ENCODE results near the gene CEP20.
"Not testable (repeated sequence)": the region's sequence is repeated elsewhere in the genome, so short reads cannot be mapped to it uniquely, and the experiment has no call there.

The CEP20 gene

DNA sequence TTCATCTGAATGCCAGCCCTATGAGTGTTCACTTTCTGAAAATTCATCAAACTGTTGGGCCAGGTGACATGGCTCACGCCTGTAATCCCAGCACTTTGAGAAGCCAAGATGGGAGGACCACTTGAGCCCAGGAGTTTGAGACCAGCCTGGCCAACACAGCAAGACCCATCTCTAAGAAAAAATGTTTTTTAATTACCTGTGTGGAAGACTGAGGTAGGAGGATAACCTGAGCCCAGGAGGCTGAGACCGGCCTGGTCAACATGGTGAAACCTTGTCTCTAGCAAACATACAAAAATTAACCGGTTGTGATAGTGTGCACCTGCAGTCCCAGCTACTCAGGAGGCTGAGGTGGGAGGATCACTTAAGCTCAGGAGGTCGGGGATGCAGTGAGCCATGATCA is 41.9 kb downstream of the CEP20 start:
- no peak overlapping the region for H3K4me3 ChIP-seq (replicated peaks; ENCODE audit: low read depth, low read length)
- TF ChIP-seq, protein P1, sequence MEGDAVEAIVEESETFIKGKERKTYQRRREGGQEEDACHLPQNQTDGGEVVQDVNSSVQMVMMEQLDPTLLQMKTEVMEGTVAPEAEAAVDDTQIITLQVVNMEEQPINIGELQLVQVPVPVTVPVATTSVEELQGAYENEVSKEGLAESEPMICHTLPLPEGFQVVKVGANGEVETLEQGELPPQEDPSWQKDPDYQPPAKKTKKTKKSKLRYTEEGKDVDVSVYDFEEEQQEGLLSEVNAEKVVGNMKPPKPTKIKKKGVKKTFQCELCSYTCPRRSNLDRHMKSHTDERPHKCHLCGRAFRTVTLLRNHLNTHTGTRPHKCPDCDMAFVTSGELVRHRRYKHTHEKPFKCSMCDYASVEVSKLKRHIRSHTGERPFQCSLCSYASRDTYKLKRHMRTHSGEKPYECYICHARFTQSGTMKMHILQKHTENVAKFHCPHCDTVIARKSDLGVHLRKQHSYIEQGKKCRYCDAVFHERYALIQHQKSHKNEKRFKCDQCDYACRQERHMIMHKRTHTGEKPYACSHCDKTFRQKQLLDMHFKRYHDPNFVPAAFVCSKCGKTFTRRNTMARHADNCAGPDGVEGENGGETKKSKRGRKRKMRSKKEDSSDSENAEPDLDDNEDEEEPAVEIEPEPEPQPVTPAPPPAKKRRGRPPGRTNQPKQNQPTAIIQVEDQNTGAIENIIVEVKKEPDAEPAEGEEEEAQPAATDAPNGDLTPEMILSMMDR (IDR thresholded peaks at IDR 0.05; ENCODE audit: low read length, missing control alignments): no peak
- DNase-seq (ENCODE audit: low read depth): no peak

DNA sequence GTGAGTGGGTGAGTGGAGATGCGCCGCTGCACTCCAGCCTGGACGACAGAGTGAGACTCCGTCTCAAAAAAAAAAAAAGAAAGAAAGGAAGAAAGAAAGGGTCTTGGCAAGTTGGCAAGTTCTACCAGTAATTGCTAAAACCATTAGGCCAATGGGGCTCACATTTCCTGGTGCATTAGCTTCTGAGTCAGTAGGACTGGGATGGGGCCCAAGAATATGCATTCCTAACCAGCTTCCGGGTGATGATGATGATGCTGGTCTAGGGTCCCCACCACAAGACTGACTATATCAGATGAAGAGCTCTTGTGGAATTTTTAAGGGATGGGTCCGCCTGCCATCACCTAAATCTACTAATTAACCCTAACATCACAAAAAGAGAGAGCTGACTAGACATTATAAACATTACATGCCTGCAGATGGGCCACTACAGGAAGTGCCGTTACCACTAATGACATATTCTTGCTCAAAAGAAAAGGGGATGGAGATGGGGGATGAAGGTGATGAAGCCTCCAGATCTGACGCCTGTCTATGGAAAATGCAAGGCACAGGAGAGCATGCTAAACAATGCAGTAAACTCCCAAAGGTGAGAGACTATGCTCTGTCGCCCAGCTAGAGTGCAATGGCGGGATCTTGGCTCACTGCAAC is 44.6 kb downstream of the CEP20 start:
- TF ChIP-seq, protein P1 (IDR thresholded peaks at IDR 0.05; ENCODE audit: low read length, missing control alignments): no peak
- DNase-seq (ENCODE audit: low read depth): no peak
- no peak overlapping the region for H3K4me3 ChIP-seq (replicated peaks; ENCODE audit: low read depth, low read length)

DNA sequence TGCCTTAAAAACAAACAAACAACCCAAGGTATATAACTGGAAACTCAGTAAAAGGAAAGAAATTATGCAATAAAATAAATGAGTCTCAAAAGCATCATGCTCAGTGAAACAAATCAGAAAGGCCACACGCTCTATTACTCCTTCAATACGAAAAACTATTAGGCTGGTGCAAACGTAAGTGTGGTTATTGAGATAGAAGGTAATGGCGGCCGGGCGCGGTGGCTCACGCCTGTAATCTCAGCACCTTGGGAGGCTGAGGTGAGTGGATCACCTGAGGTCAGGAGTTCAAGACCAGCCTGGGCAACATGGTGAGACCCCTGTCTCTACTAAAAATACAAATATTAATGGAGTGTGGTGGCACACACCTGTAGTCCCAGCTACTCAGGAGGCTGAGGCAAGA is 49.2 kb downstream of the CEP20 start:
- H3K4me3 ChIP-seq (replicated peaks; ENCODE audit: low read depth, low read length); DNase-seq (ENCODE audit: low read depth): not testable (repeated sequence)

GRCh38 chr16:15837761-15838160 is 50.6 kb downstream of the CEP20 start:
- no peak for DNase-seq (ENCODE audit: low read depth)
- TF ChIP-seq, protein P1 (IDR thresholded peaks at IDR 0.05; ENCODE audit: low read length, missing control alignments): no peak

GRCh38 chr16:15836965-15837611 is 51.3 kb downstream of the CEP20 start:
- no peak for DNase-seq (ENCODE audit: low read depth)
- TF ChIP-seq, protein P1 (IDR thresholded peaks at IDR 0.05; ENCODE audit: low read length, missing control alignments): no peak
- no peak overlapping the region for H3K4me3 ChIP-seq (replicated peaks; ENCODE audit: low read depth, low read length)

More at GRCh38 chr16:15837761-15838160, 50.6 kb downstream of the CEP20 start:
- H3K4me3 ChIP-seq (replicated peaks; ENCODE audit: low read depth, low read length): no peak overlapping the region

DNA sequence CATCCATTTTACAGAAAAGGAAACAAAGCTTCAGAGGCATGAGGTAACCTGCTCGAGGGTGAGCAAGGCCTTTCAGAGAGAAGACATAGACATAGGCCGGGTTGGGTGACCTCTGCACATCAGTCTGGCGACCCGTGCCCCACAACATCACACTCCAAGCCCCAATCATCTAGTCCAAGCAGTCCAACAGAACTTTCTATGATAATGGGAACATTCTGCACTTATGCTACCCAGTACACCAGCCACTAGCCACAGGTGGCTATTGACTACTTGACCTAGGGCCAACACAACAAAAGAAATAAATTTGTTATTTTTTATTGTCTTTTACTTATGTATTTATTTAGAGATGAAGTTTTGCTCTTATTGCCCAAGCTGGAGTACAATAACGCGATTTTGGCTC is 52.3 kb downstream of the CEP20 start:
- no peak for DNase-seq (ENCODE audit: low read depth)
- H3K4me3 ChIP-seq (replicated peaks; ENCODE audit: low read depth, low read length): no peak overlapping the region
- TF ChIP-seq, protein P1 (IDR thresholded peaks at IDR 0.05; ENCODE audit: low read length, missing control alignments): no peak

GRCh38 chr16:15835136-15835878 is 53.1 kb downstream of the CEP20 start:
- H3K4me3 ChIP-seq (replicated peaks; ENCODE audit: low read depth, low read length): no peak overlapping the region
- TF ChIP-seq, protein P1 (IDR thresholded peaks at IDR 0.05; ENCODE audit: low read length, missing control alignments): no peak
- no peak for DNase-seq (ENCODE audit: low read depth)
